Measurements from ENCODE around the gene DNAH17.
"Not testable (repeated sequence)": the region's sequence is repeated elsewhere in the genome, so short reads cannot be mapped to it uniquely, and the experiment has no call there.

The DNAH17 gene

DNA sequence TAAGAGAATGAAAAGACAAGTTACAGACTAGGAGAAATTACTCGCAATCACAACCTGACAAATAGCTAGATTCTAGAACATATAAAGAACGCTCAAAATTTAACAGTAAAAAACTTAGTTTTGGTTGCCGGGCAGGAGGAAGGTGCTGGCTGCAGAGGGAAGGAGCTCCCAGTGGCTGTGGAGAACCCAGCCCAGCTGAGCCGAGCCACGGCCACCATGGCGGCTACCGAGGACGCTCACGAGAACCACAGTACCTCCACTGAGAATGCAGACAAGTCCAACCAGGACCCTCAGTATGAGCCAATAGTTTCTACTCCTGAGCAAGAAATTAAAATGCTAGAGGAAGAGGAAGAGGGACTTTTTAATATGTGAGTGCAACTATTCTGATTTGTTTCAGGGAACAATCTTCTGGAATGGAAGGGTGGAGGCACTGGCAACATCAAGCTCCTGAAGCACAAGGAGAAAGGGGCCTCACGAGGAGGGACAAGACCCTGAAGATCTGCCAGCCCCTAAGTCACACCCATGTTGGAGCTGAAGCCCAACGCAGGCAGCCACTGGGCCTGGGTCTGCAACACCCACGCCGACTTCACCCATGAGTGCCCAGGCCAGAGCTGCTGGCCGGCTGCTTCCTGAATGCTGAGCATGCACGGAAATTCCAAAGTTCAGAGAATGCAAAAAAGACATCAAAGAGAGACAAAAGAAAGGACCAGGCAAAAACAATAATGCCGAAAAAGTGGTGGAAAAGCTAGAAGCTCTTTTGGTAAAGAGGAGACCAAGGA lies 55.0 kb downstream of the DNAH17 start:
- no peak for DNase-seq

DNA sequence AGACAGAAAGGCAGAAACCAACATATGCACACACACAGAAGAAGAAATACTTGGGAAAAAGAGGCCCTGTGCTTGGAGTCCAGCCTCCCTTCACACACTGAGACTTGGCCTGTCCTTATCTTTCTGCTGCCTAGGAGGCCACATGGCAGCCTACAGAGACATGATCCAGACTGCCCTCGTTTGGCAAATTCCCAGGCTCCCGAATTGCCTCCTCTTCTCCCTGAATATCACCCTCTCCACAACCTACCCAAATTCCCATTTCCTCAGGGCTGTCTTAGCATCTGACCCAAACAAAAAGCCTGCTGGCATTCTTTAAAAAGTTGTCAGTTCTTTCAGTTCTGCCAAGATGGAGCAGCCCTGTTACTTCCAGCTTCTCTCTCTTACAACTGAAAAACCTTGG lies 59.8 kb downstream of the DNAH17 start:
- no peak for DNase-seq

GRCh38 chr17:78515480-78515879 lies 61.7 kb downstream of the DNAH17 start:
- no peak for DNase-seq

GRCh38 chr17:78514521-78514920 lies 62.7 kb downstream of the DNAH17 start:
- no peak for DNase-seq

- DNase-seq = no peak
These were observed 64.2 kb downstream of the DNAH17 start for GRCh38 chr17:78512976-78513375.

DNA sequence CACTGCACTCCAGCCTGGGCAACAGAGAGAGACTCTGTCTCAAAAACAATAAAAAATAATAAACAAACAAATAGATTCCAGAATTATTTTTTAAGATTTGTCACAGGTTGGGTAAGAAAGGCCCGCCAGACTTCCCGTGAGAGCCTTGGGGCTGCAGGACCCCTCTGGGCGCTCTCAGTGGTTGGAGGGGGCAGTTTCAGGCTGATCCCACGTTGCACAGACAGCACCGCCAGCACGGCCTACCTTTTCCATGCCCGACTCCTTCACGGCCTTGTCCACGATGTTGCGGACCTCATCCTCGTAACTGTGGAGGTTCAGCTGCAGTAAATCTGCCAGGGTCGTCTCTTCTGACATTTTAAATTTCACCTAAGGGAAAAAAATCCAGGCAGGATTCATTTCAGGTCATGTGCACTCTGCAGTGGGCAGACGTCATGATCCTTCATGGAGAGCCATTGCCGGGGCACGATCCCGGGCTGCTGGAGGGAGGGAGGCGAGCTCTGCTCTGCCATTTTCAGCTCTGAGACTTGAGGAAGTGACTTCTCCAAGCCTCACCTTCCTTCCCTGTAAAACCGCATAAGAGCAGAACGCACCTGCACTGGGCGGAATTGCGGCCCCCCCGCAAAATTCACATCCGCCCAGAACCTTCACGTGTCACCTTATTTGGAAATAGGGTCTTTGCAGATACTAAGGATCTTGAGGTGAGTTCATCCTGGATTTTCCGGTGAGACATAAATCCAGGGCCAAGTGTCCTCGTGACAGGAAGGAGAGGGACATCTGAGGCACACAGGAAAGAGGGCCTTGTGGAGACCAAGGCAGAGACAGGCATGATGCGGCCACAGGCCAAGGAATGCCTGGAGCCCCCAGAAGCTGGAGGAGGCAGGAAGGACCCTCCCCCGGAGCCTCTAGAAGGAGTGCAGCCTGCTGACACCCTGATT lies 66.8 kb downstream of the DNAH17 start:
- DNase-seq = no peak

DNA sequence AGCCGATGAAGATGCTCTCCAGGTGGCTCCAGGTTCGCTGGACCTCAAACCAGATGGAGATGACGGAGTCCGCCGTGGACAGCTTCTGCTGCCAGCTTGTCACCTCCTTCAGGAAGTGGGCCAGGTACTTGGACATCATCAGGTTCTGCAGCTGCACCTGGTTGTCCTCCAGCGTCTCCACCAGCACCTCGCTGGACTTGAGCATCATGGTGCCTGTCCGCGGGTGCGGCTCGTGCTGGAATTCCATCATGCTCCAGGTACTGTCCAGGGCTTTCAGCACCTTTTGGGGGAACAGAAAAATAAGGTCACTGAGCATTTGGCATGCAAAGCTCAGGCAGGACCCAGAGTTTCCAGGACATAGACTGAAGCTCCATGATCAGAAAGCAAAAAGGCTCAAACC lies 69.7 kb downstream of the DNAH17 start:
- no peak for DNase-seq

DNA sequence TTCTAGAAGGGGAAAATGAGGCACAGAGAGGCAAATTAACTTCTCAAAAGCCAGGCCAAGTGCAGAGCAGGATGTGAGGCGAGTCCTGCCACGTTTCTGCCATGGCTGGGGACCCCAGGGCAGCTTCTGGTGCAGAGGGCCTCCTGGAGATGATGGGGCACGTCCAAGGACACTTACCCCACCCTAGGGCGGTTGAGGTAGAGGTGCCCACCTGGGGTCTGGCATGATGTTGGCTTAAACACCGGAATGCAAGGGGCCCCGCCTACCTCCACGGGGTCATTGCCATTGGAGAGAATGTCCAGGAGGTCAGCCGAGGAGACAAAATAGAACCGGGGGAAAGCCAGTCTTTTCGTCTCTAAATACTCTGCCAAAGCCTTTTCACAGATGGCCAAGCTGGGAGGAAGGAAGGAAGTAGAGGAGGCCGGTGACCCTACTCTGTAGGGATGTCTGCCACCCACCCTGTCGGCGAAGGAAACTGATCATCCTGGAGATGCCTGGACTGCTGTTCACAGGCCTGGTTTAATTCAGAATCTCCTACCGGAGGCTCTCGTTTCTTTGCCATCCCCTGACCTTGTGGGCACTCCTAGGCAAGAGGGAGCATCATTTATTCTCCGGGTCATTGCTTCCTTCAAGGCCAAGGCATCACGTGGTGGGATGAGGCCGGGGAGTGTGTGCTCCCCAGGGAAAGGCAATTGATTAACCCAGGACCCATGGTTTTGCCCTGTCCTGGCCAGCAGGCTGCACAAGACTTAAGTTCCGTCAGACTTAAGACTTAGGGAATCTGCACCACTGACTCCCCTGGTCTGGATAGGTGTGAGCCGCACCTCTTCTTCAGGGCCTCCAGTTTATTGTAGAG lies 70.5 kb downstream of the DNAH17 start:
- DNase-seq = no peak

DNA sequence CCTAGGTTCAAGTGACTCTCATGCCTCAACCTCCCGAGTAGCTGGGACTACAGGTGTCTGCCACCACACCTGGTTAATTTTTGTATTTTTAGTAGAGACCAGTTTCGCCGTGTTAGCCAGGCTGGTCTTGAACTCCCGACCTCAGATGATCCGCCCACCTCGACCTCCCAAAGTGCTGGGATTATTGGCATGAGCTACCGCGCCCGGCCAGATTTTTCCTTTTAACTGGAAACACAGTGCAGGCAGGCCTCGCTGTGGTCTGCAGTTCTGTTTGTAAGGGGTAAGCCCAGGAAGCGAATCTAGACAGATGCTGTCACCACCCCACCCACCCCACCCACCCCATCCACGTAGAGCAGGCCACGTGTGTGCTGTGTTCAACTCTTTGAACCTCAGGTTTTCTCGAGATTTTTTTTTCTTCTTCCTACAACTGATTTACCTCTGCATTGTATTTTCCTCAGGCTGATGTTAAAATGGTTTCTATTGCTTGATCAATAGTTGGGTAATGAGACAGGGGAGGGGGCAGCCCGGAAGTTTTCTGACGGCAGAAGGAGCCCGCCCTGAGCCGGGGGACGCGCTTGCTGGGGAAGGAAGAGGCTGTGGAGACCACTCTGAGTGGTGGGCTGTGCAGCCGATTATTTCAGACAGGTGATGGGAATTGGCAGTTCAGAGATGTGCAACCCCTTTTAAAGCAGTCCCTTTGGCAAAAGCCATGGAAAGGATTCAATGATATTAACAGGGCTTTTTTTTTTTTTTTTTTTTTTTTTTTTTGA lies 72.9 kb downstream of the DNAH17 start:
- DNase-seq = no peak

DNA sequence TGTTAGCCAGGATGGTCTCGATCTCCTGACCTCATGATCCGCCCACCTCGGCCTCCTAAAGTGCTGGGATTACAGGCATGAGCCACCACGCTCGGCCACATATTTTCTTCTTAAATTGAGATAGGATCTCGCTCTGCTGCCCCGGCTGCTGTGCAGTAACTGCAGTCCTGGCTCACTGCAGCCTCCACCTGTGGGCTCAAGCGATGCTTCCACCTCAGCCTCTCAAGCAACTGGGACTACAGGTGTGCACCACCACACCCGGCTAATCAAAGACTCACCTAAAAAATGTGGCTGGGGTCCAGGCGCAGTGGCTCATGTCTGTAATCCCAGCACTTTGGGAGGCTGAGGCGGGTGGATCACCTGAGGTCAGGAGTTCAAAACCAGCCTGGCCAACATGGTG lies 73.8 kb downstream of the DNAH17 start:
- not testable (repeated sequence) for DNase-seq

- DNase-seq = no peak
These were observed 74.5 kb downstream of the DNAH17 start for GRCh38 chr17:78502611-78503148.

DNA sequence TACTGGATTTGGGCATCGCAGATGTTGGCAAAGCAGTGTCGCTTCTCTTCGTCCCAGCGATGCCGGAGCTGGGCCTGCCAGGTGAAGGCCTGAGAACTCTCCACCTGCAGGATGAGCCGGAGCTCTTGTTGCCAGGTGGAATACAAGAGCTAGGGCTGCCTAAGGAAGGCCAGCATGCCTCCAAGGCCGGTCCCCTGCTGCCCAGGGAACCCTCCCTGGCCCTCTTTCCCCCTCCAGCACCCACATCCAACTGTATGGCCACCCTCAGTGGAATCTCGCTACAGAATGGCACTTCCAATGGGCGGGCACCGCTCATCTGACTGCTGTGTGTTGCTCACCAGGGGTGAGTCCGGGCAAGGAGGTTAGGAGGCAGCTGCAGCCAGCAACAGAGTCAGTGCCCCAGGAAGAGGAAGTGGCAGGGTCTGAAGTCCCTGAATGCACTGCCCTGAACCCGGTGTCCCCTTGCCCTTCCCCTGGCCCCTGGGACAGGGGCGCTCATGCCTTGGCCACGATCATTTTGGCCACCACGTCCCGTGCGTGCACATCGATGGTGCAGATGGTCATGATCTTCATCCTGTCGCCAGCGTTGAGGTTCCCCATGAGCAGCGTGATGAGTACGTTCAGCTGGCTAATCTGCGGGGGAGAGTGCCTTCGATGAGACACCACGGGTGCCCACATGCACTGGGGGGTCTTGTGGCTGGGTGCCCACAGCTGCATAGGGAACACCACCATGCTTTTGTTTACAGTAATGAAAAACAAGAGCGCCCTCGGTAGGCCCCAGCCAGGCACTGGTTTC lies 75.8 kb downstream of the DNAH17 start:
- DNase-seq = no peak

GRCh38 chr17:78500806-78501205 lies 76.4 kb downstream of the DNAH17 start:
- DNase-seq = no peak

GRCh38 chr17:78499715-78500540 lies 77.3 kb downstream of the DNAH17 start:
- DNase-seq = no peak

- no peak for DNase-seq
These were observed 78.3 kb downstream of the DNAH17 start for GRCh38 chr17:78498848-78499247.

GRCh38 chr17:78497115-78497540 lies 80.1 kb downstream of the DNAH17 start:
- peak; percentile 74 for DNase-seq

DNA sequence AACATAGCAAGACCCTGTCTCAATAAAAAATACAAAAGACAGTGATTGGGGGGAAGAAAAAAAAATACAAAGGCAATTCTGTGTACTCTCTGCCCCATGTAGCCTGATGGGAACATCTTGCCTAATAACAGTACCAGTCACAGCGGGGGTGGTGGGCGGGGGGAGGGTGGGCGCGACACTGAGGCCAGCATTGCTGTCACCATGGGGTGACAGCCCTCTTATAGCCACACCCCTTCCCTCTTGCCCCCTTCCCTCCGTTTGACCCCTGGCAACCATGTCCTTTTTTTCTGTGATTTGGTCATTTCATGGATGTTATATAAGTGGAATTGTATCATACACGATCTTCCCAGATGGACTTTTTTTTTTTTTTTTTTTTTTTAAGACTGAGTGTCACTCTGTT lies 80.9 kb downstream of the DNAH17 start:
- no peak for DNase-seq

- DNase-seq = no peak
These were observed 81.6 kb downstream of the DNAH17 start for GRCh38 chr17:78495634-78496033.

GRCh38 chr17:78494696-78495330 lies 82.4 kb downstream of the DNAH17 start:
- DNase-seq = no peak
